Liver (tissue), 9 donors: ENCODE measurements around the gene GPR18. TPM values are rescaled to one million over a fixed set of nuclear protein-coding genes. Genes with fewer than 3 reads are reported as not detected.
A peak's percentile ranks its signal among the peaks of the same experiment; 100 is the strongest.

Experiments
- DNase-seq: peaks from one replicate; pipeline ENCODE4 v3.0.0-alpha.2; 2017; ENCODE audit warnings: low spot score
- H3K27ac ChIP-seq, 2 donors: one replicate each; pipeline ENCODE4 v1.7.0; 2013; ENCODE audit warnings: inconsistent platforms in 2 of 2, low read length in 2 of 2, control low read depth in 1 of 2, low read depth in 1 of 2, mild to moderate bottlenecking in 1 of 2
- H3K27me3 ChIP-seq, 4 donors: one replicate each; pipeline versions ENCODE4 v1.6.1 to v1.7.0; 2013; ENCODE audit warnings: low read length in 3 of 4, inconsistent platforms in 1 of 4, mild to moderate bottlenecking in 1 of 4, moderate library complexity in 1 of 4; ENCODE audit not compliant: control insufficient read depth in 4 of 4, insufficient read depth in 4 of 4
- H3K36me3 ChIP-seq, 4 donors: one replicate each; pipeline versions ENCODE4 v1.6.1 to v1.7.0; 2013; ENCODE audit warnings: low read length in 3 of 4, mild to moderate bottlenecking in 3 of 4, low read depth in 1 of 4, moderate library complexity in 1 of 4; ENCODE audit not compliant: control insufficient read depth in 4 of 4, insufficient read depth in 3 of 4
- H3K4me1 ChIP-seq, 4 donors: one replicate each; pipeline versions ENCODE4 v1.6.1 to v1.7.0; 2013; ENCODE audit warnings: low read length in 3 of 4, mild to moderate bottlenecking in 3 of 4, moderate library complexity in 1 of 4; ENCODE audit not compliant: control insufficient read depth in 4 of 4, insufficient read depth in 4 of 4
- H3K4me3 ChIP-seq, 3 donors: one replicate each; pipeline versions ENCODE4 v1.6.1 to v1.7.0; 2013; ENCODE audit warnings: low read length in 3 of 3, control low read depth in 1 of 3, low read depth in 1 of 3, mild to moderate bottlenecking in 1 of 3
- H3K9ac ChIP-seq, 2 donors: one replicate each; pipeline ENCODE4 v1.7.0; 2013; ENCODE audit warnings: low read length in 2 of 2, mild to moderate bottlenecking in 2 of 2, moderate library complexity in 2 of 2, control low read depth in 1 of 2, low read depth in 1 of 2
- H3K9me3 ChIP-seq, 4 donors: one replicate each; pipeline versions ENCODE4 v1.6.1 to v1.7.0; 2013; ENCODE audit warnings: low read length in 3 of 4; ENCODE audit not compliant: control insufficient read depth in 4 of 4
- ATF3 ChIP-seq: IDR thresholded peaks from 2 replicates; pipeline ENCODE4 v1.6.1; 2016; ENCODE audit warnings: antibody characterized with exemption
- EGR1 ChIP-seq, 2 donors: IDR thresholded peaks; 2 replicates each; pipeline ENCODE4 v1.6.1; 2016 to 2018; ENCODE audit warnings: antibody characterized with exemption in 2 of 2, low read depth in 2 of 2
- FOXA1 ChIP-seq: IDR thresholded peaks from 2 replicates; pipeline ENCODE4 v1.6.1; 2016; ENCODE audit warnings: antibody characterized with exemption
- FOXA2 ChIP-seq: IDR thresholded peaks from 2 replicates; pipeline ENCODE4 v1.6.1; 2016; ENCODE audit warnings: antibody characterized with exemption
- GABPA ChIP-seq, 2 donors: IDR thresholded peaks in 1 of 2; conservative IDR thresholded peaks in 1 of 2; 2 replicates each; pipeline ENCODE4 v1.6.1; 2016; ENCODE audit warnings: antibody characterized with exemption in 2 of 2, mild to moderate bottlenecking in 1 of 2, moderate library complexity in 1 of 2
- HNF4A ChIP-seq, 2 donors: conservative IDR thresholded peaks; 2 replicates each; pipeline ENCODE4 v1.6.1; 2016; ENCODE audit warnings: antibody characterized with exemption in 2 of 2, mild to moderate bottlenecking in 2 of 2
- HNF4G ChIP-seq: IDR thresholded peaks from 2 replicates; pipeline ENCODE4 v1.6.1; 2016; ENCODE audit warnings: antibody characterized with exemption
- JUND ChIP-seq, 2 donors: IDR thresholded peaks; 2 replicates each; pipeline ENCODE4 v1.6.1; 2016; ENCODE audit warnings: antibody characterized with exemption in 2 of 2
- MAX ChIP-seq: IDR thresholded peaks from 2 replicates; pipeline ENCODE4 v1.6.1; 2016; ENCODE audit warnings: antibody characterized with exemption
- NR2F2 ChIP-seq: IDR thresholded peaks from 2 replicates; pipeline ENCODE4 v1.6.1; 2016; ENCODE audit warnings: antibody characterized with exemption
- RAD21 ChIP-seq, 2 donors: IDR thresholded peaks; 2 replicates each; pipeline ENCODE4 v1.6.1; 2016; ENCODE audit warnings: antibody characterized with exemption in 2 of 2, mild to moderate bottlenecking in 2 of 2
- RXRA ChIP-seq, 2 donors: IDR thresholded peaks; 2 replicates each; pipeline ENCODE4 v1.6.1; 2017 to 2018; ENCODE audit warnings: antibody characterized with exemption in 2 of 2, mild to moderate bottlenecking in 1 of 2
- SP1 ChIP-seq: IDR thresholded peaks from 2 replicates; pipeline ENCODE4 v1.6.1; 2018; ENCODE audit warnings: antibody characterized with exemption, mild to moderate bottlenecking
- TAF1 ChIP-seq: conservative IDR thresholded peaks from 2 replicates; pipeline ENCODE4 v1.6.1; 2016; ENCODE audit warnings: antibody characterized with exemption, mild to moderate bottlenecking
- YY1 ChIP-seq: IDR thresholded peaks from 2 replicates; pipeline ENCODE4 v1.6.1; 2016; ENCODE audit warnings: antibody characterized with exemption, mild to moderate bottlenecking
- ZBTB33 ChIP-seq: IDR thresholded peaks from 2 replicates; pipeline ENCODE4 v1.6.1; 2016; ENCODE audit warnings: antibody characterized with exemption
- WGBS: extraction: QIAGEN DNeasy Blood & Tissue Kit; methylation state at CpG from one replicate; pipeline ENCODE4 v1.1.7; 2013; 5-methylcytosine and 5-hydroxymethylcytosine counted together
- polyA plus RNA-seq, 2 donors: library from polyadenylated mRNA; stranded (reverse) in 1 of 2; unstranded in 1 of 2; fragments of 200-250 nt in 1 of 2; fragments of >200 nt in 1 of 2; fragmentation: Nextera tagmentation in 1 of 2; extraction: Ambion mirVana in 1 of 2; gene quantifications; one replicate each; pipeline versions ENCODE4 v1.2.1 to v1.2.3, GENCODE V29; 2013 to 2015
- total RNA-seq, 2 donors: library from RNA; depleted of rRNA; stranded (reverse); fragments of >200 nt; gene quantifications; one replicate each; pipeline ENCODE4 v1.2.3, GENCODE V29; 2014
- TF ChIP-seq, protein P1 (sequence below): fragments of 150-350 bp; IDR thresholded peaks from 2 replicates; pipeline ENCODE4 v1.5.1; 2017; ENCODE audit warnings: improper control_type of control experiment, low read depth, low read length; ENCODE audit not compliant: missing input control
- donor health status: healthy.
- donor health status: healthy.
- donor health status: healthy.
- donor health status: healthy.
- donor health status: healthy.

GPR18 gene
- total and polyA plus RNA-seq, 4 donors, result 0.13 to 1.0 (median 0.41) TPM

- H3K4me1 ChIP-seq, result peaks cover 0 to 11% (median 8%) of the 10 kb centered on the region in 4 donors
Observed at GRCh38 chr13:99260216-99260615, 2.0 kb upstream of the GPR18 start.

GRCh38 chr13:99258946-99259345, 767 bp upstream of the GPR18 start:
- H3K27me3 ChIP-seq, result no peaks in the 10 kb centered on the region
- no peak overlapping the region for H3K4me3 ChIP-seq
- H3K4me1 ChIP-seq, result peaks cover 0 to 11% (median 8%) of the 10 kb centered on the region in 4 donors
- no peak overlapping the region for H3K9ac ChIP-seq
- H3K27ac ChIP-seq, result peak overlapping the region in 1 of 2 donors; percentile 22
- H3K9me3 ChIP-seq, result no peaks in the 10 kb centered on the region
- DNase-seq, result no peak
- TF ChIP-seq HNF4G (no peak), TAF1 (no peak), ZBTB33 (no peak), NR2F2 (no peak), HNF4A (conservative IDR thresholded peaks at IDR 0.05) (no peak), GABPA (IDR thresholded peaks at IDR 0.05 in 1 of 2, conservative IDR thresholded peaks at IDR 0.05 in 1 of 2) (no peak), YY1 (no peak), RXRA (IDR thresholded peaks at IDR 0.05) (no peak), MAX (no peak), ATF3 (no peak), EGR1 (IDR thresholded peaks at IDR 0.05; ENCODE audit: low read depth in 2 of 2) (no peak), RAD21 (IDR thresholded peaks at IDR 0.05) (no peak), JUND (IDR thresholded peaks at IDR 0.05) (no peak), SP1 (no peak), FOXA2 (no peak)
- TF ChIP-seq, protein P1, sequence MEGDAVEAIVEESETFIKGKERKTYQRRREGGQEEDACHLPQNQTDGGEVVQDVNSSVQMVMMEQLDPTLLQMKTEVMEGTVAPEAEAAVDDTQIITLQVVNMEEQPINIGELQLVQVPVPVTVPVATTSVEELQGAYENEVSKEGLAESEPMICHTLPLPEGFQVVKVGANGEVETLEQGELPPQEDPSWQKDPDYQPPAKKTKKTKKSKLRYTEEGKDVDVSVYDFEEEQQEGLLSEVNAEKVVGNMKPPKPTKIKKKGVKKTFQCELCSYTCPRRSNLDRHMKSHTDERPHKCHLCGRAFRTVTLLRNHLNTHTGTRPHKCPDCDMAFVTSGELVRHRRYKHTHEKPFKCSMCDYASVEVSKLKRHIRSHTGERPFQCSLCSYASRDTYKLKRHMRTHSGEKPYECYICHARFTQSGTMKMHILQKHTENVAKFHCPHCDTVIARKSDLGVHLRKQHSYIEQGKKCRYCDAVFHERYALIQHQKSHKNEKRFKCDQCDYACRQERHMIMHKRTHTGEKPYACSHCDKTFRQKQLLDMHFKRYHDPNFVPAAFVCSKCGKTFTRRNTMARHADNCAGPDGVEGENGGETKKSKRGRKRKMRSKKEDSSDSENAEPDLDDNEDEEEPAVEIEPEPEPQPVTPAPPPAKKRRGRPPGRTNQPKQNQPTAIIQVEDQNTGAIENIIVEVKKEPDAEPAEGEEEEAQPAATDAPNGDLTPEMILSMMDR, result no peak
- peaks cover 0 to 8% (median 5%) of the 10 kb centered on the region in 4 donors for H3K36me3 ChIP-seq
- 76% methylated on average over 3 of the region's 3 CpGs for WGBS

More at GRCh38 chr13:99260216-99260615, 2.0 kb upstream of the GPR18 start:
- Histone ChIP-seq H3K27ac (no peak overlapping the region), H3K9me3 (no peaks in the 10 kb centered on the region), H3K27me3 (no peaks in the 10 kb centered on the region), H3K36me3 (peaks cover 0 to 8% (median 2%) of the 10 kb centered on the region in 4 donors), H3K4me3 (no peak overlapping the region), H3K9ac (no peak overlapping the region)
- no peak for DNase-seq
- TF ChIP-seq, protein P1, result no peak
- TF ChIP-seq RAD21 (IDR thresholded peaks at IDR 0.05) (no peak), FOXA1 (no peak), ZBTB33 (no peak), FOXA2 (no peak), HNF4G (no peak), NR2F2 (no peak), GABPA (IDR thresholded peaks at IDR 0.05 in 1 of 2, conservative IDR thresholded peaks at IDR 0.05 in 1 of 2) (no peak), YY1 (no peak), JUND (IDR thresholded peaks at IDR 0.05) (no peak)
- WGBS, result 90% methylated on average over 5 of the region's 5 CpGs
